Activated CD8-positive, alpha-beta memory T cell treated with anti-CD3 and anti-CD28 coated beads, Interleukin-2, amount 10 ng/mL, durations not matched to agents 7 days and 5 days (primary cell): ENCODE results near the gene GGTLC2. TPM values are rescaled to one million over a fixed set of nuclear protein-coding genes. Genes with fewer than 3 reads are reported as not detected.
"Not testable (repeated sequence)": the region's sequence is repeated elsewhere in the genome, so short reads cannot be mapped to it uniquely, and the experiment has no call there.

Experiments
- ATAC-seq: fragments of 150-1000 bp; cut with Tn5 transposase; one replicate; pipeline ENCODE4 v1.10.0; 2021; ENCODE audit warnings: moderate library complexity
- CTCF ChIA-PET: fragments of 350-600 bp; sonication (Branson Sonifier 250); formaldehyde crosslinking; loops from one replicate; lab custom pipeline; 2021; ENCODE audit warnings: antibody characterized with exemption; lab: Charles Lee
- DNase-seq: peaks from one replicate; pipeline ENCODE4 v3.0.0-alpha.2; 2020
- H3K27ac Mint-ChIP-seq: one replicate; pipeline ENCODE4 v1.8.0; 2021; ENCODE audit warnings: mild to moderate bottlenecking, mixed read lengths
- H3K27me3 Mint-ChIP-seq: one replicate; pipeline ENCODE4 v1.8.0; 2021; ENCODE audit warnings: mixed read lengths
- H3K36me3 Mint-ChIP-seq: one replicate; pipeline ENCODE4 v1.8.0; 2021; ENCODE audit warnings: mild to moderate bottlenecking, mixed read lengths
- H3K4me1 Mint-ChIP-seq: one replicate; pipeline ENCODE4 v1.8.0; 2021; ENCODE audit warnings: mixed read lengths
- H3K4me3 Mint-ChIP-seq: one replicate; pipeline ENCODE4 v1.8.0; 2021; ENCODE audit warnings: mild to moderate bottlenecking, moderate library complexity, mixed read lengths
- H3K9me3 Mint-ChIP-seq: one replicate; pipeline ENCODE4 v1.8.0; 2022; ENCODE audit warnings: low read depth, mixed read lengths
- total RNA-seq, 2 experiments: library from RNA; stranded (reverse); gene quantifications; one replicate each; pipeline ENCODE4 v1.2.3, GENCODE V29; 2021

The GGTLC2 gene
- total RNA-seq, 2 experiments from 2014 or later: not detected

- CTCF ChIA-PET, H3K27ac Mint-ChIP-seq, H3K36me3 Mint-ChIP-seq, DNase-seq, H3K27me3 Mint-ChIP-seq, H3K4me1 Mint-ChIP-seq, ATAC-seq, H3K4me3 Mint-ChIP-seq, H3K9me3 Mint-ChIP-seq: not testable (repeated sequence)
Measured at GRCh38 chr22:22649761-22650160, 5.3 kb downstream of the GGTLC2 start.

GRCh38 chr22:22650398-22650797 lies 6.0 kb downstream of the GGTLC2 start:
- H3K27ac Mint-ChIP-seq, DNase-seq, ATAC-seq, H3K9me3 Mint-ChIP-seq, H3K36me3 Mint-ChIP-seq, H3K4me3 Mint-ChIP-seq, CTCF ChIA-PET, H3K4me1 Mint-ChIP-seq, H3K27me3 Mint-ChIP-seq: not testable (repeated sequence)

- H3K27ac Mint-ChIP-seq, DNase-seq, H3K4me3 Mint-ChIP-seq, CTCF ChIA-PET, ATAC-seq, H3K27me3 Mint-ChIP-seq, H3K36me3 Mint-ChIP-seq, H3K9me3 Mint-ChIP-seq, H3K4me1 Mint-ChIP-seq: not testable (repeated sequence)
Measured at GRCh38 chr22:22650803-22651515, 6.5 kb downstream of the GGTLC2 start.

- CTCF ChIA-PET, H3K36me3 Mint-ChIP-seq, H3K9me3 Mint-ChIP-seq, H3K4me3 Mint-ChIP-seq, H3K27ac Mint-ChIP-seq, H3K4me1 Mint-ChIP-seq, DNase-seq, ATAC-seq, H3K27me3 Mint-ChIP-seq: not testable (repeated sequence)
Measured at GRCh38 chr22:22651593-22651992, 7.2 kb downstream of the GGTLC2 start.

GRCh38 chr22:22652102-22652501 lies 7.7 kb downstream of the GGTLC2 start:
- H3K27ac Mint-ChIP-seq, CTCF ChIA-PET, DNase-seq, H3K4me3 Mint-ChIP-seq, H3K9me3 Mint-ChIP-seq, H3K27me3 Mint-ChIP-seq, H3K4me1 Mint-ChIP-seq, H3K36me3 Mint-ChIP-seq, ATAC-seq: not testable (repeated sequence)

GRCh38 chr22:22652573-22652972 lies 8.2 kb downstream of the GGTLC2 start:
- DNase-seq, H3K27ac Mint-ChIP-seq, CTCF ChIA-PET, H3K4me3 Mint-ChIP-seq, H3K9me3 Mint-ChIP-seq, H3K36me3 Mint-ChIP-seq, H3K27me3 Mint-ChIP-seq, H3K4me1 Mint-ChIP-seq, ATAC-seq: not testable (repeated sequence)

- not testable (repeated sequence) for ATAC-seq, H3K4me3 Mint-ChIP-seq, DNase-seq, H3K9me3 Mint-ChIP-seq, H3K4me1 Mint-ChIP-seq, H3K36me3 Mint-ChIP-seq, H3K27ac Mint-ChIP-seq
- H3K27me3 Mint-ChIP-seq: peaks cover 15% of the 10 kb centered on the region
- CTCF ChIA-PET: interaction anchor here (0.9 to 1.0 kb wide), 4 partner anchors 13 to 203 kb away, joined by 3 read pairs; partner anchors contain the start of gene ZNF280B
Measured at GRCh38 chr22:22653677-22654381, 9.4 kb downstream of the GGTLC2 start.

GRCh38 chr22:22655452-22656290 lies 11.3 kb downstream of the GGTLC2 start:
- H3K4me3 Mint-ChIP-seq: no peak overlapping the region
- H3K27me3 Mint-ChIP-seq: peaks cover 22% of the 10 kb centered on the region
- H3K36me3 Mint-ChIP-seq: no peaks in the 10 kb centered on the region
- CTCF ChIA-PET: interaction anchor here (1.1 kb wide), 1 partner anchor 11 kb away, joined by 3 read pairs; no protein-coding TSS in a partner anchor
- no peak overlapping the region for H3K27ac Mint-ChIP-seq
- no peak for ATAC-seq
- no peak for DNase-seq
- H3K9me3 Mint-ChIP-seq: no peaks in the 10 kb centered on the region
- H3K4me1 Mint-ChIP-seq: peaks cover 5% of the 10 kb centered on the region

GRCh38 chr22:22657712-22658111 lies 13.3 kb downstream of the GGTLC2 start:
- CTCF ChIA-PET: no interaction called here
- no peaks in the 10 kb centered on the region for H3K36me3 Mint-ChIP-seq
- no peak overlapping the region for H3K4me3 Mint-ChIP-seq
- no peak overlapping the region for H3K27ac Mint-ChIP-seq
- ATAC-seq (no peak), DNase-seq (no peak)
- peaks cover 5% of the 10 kb centered on the region for H3K4me1 Mint-ChIP-seq
- no peaks in the 10 kb centered on the region for H3K9me3 Mint-ChIP-seq
- peaks cover 24% of the 10 kb centered on the region for H3K27me3 Mint-ChIP-seq

- CTCF ChIA-PET: no interaction called here
Measured at GRCh38 chr22:22661275-22661674, 16.9 kb downstream of the GGTLC2 start.

GRCh38 chr22:22662095-22662494 lies 17.7 kb downstream of the GGTLC2 start:
- no peak for DNase-seq

More at GRCh38 chr22:22661275-22661674, 16.9 kb downstream of the GGTLC2 start:
- H3K27ac Mint-ChIP-seq: no peak overlapping the region
- DNase-seq (no peak), ATAC-seq (no peak)
- H3K4me1 Mint-ChIP-seq: no peaks in the 10 kb centered on the region
- peaks cover 22% of the 10 kb centered on the region for H3K27me3 Mint-ChIP-seq
- no peaks in the 10 kb centered on the region for H3K9me3 Mint-ChIP-seq
- no peaks in the 10 kb centered on the region for H3K36me3 Mint-ChIP-seq
- H3K4me3 Mint-ChIP-seq: no peak overlapping the region

GRCh38 chr22:22663861-22664800 lies 19.7 kb downstream of the GGTLC2 start:
- Mint-ChIP-seq H3K27ac (no peak overlapping the region), H3K27me3 (peaks cover 9% of the 10 kb centered on the region), H3K9me3 (no peaks in the 10 kb centered on the region), H3K4me1 (no peaks in the 10 kb centered on the region), H3K4me3 (no peak overlapping the region), H3K36me3 (no peaks in the 10 kb centered on the region)
- CTCF ChIA-PET: no interaction called here
- DNase-seq (no peak), ATAC-seq (no peak)

More at GRCh38 chr22:22662095-22662494, 17.7 kb downstream of the GGTLC2 start:
- no peak for ATAC-seq
- no peaks in the 10 kb centered on the region for H3K4me1 Mint-ChIP-seq
- CTCF ChIA-PET: interaction anchor here (1.6 kb wide), 1 partner anchor 27 kb away, joined by 7 read pairs; no protein-coding TSS in a partner anchor
- H3K9me3 Mint-ChIP-seq: no peaks in the 10 kb centered on the region
- no peak overlapping the region for H3K27ac Mint-ChIP-seq
- H3K27me3 Mint-ChIP-seq: peaks cover 22% of the 10 kb centered on the region
- H3K4me3 Mint-ChIP-seq: no peak overlapping the region
- no peaks in the 10 kb centered on the region for H3K36me3 Mint-ChIP-seq
